Testis (tissue), 3 donors: Measurements from ENCODE around the gene SAMD7. TPM values are rescaled to one million over a fixed set of nuclear protein-coding genes. Genes with fewer than 3 reads are reported as not detected.

ENCODE experiments used
- DNase-seq: peaks from one replicate; pipeline ENCODE4 v3.0.0-alpha.2; 2019
- H3K27ac ChIP-seq, 2 donors: fragments of 200-600 bp; sonication (generic); one replicate each; pipeline ENCODE4 v1.5.1; 2019
- H3K27me3 ChIP-seq: fragments of 200-600 bp; sonication (generic); one replicate; pipeline ENCODE4 v1.5.1; 2019
- H3K36me3 ChIP-seq: fragments of 200-600 bp; sonication (generic); one replicate; pipeline ENCODE4 v1.5.1; 2017; ENCODE audit warnings: low read depth; ENCODE audit errors: missing control alignments
- H3K4me1 ChIP-seq: fragments of 200-600 bp; sonication (generic); one replicate; pipeline ENCODE4 v1.5.1; 2019
- H3K4me3 ChIP-seq, 2 donors: fragments of 200-600 bp; sonication (generic); one replicate each; pipeline ENCODE4 v1.5.1; 2017 to 2019
- H3K9me3 ChIP-seq: fragments of 200-600 bp; sonication (generic); one replicate; pipeline ENCODE4 v1.5.1; 2017
- POLR2A ChIP-seq: fragments of 450-650 bp; IDR thresholded peaks from one replicate; pipeline ENCODE4 v1.6.1; 2017; ENCODE audit warnings: antibody characterized with exemption, mild to moderate bottlenecking, moderate library complexity
- WGBS, 2 donors: methylation state at CpG; one replicate each; pipeline ENCODE4 v1.1.5; 2018; 5-methylcytosine and 5-hydroxymethylcytosine counted together
- intact Hi-C: fragments of 100-400 bp; cut with DNase I; formaldehyde crosslinking; loops from one replicate; pipeline ENCODE4 v1.15.1; 2023; ENCODE audit warnings: low total_unique reads
- polyA plus RNA-seq: library from polyadenylated mRNA; stranded (reverse); fragments of 350-450 nt; fragmentation: Illumina TruSeq; extraction: RNeasy Lipid Tissue Mini Kit (QIAGEN cat#74804); gene quantifications from one replicate; pipeline ENCODE4 v1.2.3, GENCODE V29; 2014; ENCODE audit warnings: low read depth, low replicate concordance; ENCODE audit not compliant: insufficient read depth
- total RNA-seq, 2 donors: library from RNA; depleted of rRNA; stranded (reverse); fragments of >200 nt; gene quantifications; one replicate each; pipeline ENCODE4 v1.2.3, GENCODE V29; 2016
- TF ChIP-seq, protein P1 (sequence below), 3 experiments: fragments of 450-650 bp in 2 of 3; fragments of 200-600 bp in 1 of 3; sonication (generic) in 1 of 3; IDR thresholded peaks; one replicate each; pipeline ENCODE4 v1.5.1; 2016 to 2019; ENCODE audit warnings: antibody characterized with exemption in 3 of 3, mild to moderate bottlenecking in 2 of 3, moderate library complexity in 1 of 3

The SAMD7 gene
- total and polyA plus RNA-seq, 3 donors from 2014 or later, result 0.25 to 0.68 TPM; not detected in 1

DNA sequence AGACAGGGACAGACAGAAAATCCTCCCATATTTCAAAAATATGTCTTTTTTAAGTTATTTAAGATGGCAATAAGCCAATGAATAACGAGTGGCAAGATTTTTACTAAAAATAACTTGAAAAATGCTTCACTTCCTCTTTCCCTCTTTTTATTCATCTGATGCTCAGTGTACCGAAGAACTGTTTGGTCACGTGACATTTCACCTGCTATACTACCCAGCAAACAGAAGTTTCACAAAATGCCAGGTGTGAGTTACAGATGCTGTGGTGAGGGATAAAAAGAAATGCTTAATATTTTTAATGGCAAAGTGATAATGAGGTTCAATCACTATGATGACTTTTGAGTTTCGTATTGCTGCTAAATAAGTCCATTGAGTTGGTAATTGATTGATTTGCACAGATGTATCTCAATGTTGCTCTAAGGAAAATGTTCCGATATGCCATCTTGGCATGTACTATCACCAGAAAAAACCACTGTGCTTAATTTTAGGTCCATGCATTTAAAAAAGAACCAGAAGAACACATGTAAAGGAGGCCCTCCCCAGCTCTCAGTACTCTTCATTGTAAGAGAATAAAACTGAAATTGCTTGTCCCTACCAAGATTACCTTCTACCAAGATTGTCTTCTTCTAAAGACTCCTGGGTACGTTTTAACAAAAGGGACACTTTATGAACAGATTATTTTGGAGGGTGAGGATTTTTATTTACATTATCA, 29.3 kb downstream of the SAMD7 start:
- no peak overlapping the region for H3K4me3 ChIP-seq
- no peaks in the 10 kb centered on the region for H3K4me1 ChIP-seq
- DNase-seq, result no peak
- H3K27ac ChIP-seq, result no peak overlapping the region
- no peaks in the 10 kb centered on the region for H3K9me3 ChIP-seq
- WGBS, 2 donors, result 72 to 79% methylated on average over 6 of the region's 6 CpGs
- TF ChIP-seq POLR2A, result no peak
- TF ChIP-seq, protein P1, sequence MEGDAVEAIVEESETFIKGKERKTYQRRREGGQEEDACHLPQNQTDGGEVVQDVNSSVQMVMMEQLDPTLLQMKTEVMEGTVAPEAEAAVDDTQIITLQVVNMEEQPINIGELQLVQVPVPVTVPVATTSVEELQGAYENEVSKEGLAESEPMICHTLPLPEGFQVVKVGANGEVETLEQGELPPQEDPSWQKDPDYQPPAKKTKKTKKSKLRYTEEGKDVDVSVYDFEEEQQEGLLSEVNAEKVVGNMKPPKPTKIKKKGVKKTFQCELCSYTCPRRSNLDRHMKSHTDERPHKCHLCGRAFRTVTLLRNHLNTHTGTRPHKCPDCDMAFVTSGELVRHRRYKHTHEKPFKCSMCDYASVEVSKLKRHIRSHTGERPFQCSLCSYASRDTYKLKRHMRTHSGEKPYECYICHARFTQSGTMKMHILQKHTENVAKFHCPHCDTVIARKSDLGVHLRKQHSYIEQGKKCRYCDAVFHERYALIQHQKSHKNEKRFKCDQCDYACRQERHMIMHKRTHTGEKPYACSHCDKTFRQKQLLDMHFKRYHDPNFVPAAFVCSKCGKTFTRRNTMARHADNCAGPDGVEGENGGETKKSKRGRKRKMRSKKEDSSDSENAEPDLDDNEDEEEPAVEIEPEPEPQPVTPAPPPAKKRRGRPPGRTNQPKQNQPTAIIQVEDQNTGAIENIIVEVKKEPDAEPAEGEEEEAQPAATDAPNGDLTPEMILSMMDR (IDR thresholded peaks at IDR 0.05), result no peak
- intact Hi-C loops, result no loop called here
- H3K36me3 ChIP-seq, result no peaks in the 10 kb centered on the region
- no peaks in the 10 kb centered on the region for H3K27me3 ChIP-seq

DNA sequence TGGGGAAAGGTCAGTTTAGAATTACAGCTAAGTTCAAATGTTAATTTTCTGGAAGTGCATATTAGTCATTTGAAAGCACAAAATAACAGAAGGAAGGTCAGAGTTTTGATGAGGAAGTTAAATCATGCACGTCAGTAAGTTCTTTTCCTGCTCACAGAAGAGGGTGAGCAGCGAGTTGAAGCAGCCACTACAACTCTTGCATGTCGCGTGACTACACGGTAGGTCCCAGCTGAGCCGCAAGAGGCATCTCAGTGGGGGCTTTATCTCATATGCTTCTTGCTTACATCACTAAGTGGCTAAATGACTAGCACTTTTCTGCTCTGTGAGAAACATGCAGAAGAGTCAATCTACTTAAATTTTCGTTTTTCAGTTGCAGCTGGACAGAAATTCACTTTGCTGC, 33.9 kb downstream of the SAMD7 start:
- no peaks in the 10 kb centered on the region for H3K27me3 ChIP-seq
- peak; percentile 30 for DNase-seq
- H3K4me3 ChIP-seq, result no peak overlapping the region
- intact Hi-C loops, result no loop called here
- WGBS, 2 donors, result 58 to 70% methylated on average over 7 of the region's 7 CpGs
- no peaks in the 10 kb centered on the region for H3K4me1 ChIP-seq
- H3K27ac ChIP-seq, result no peak overlapping the region
- H3K36me3 ChIP-seq, result no peaks in the 10 kb centered on the region
- no peaks in the 10 kb centered on the region for H3K9me3 ChIP-seq
- TF ChIP-seq POLR2A, result no peak
- TF ChIP-seq, protein P1 (IDR thresholded peaks at IDR 0.05), result no peak

DNA sequence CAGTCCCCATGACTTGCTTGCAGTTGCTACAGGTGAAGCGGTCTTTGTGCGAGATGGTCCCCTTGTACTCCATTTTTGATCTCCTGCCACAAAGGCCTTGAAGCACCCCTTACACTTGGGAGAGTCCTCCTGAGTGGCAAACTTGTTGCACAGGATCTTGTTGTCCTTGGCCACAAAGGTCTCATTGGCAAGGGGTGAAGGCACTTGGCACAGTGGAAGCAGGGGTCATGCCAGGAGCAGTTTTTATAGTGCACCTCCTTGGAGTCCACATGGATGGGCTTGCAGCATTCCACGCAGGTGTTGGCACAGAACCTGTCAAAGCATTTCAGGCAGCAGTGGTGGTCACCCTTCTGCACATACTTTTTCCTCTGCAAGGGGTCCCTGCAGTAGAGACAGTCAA, 35.0 kb downstream of the SAMD7 start:
- Histone ChIP-seq H3K36me3 (no peaks in the 10 kb centered on the region), H3K27me3 (no peaks in the 10 kb centered on the region), H3K9me3 (no peaks in the 10 kb centered on the region), H3K4me3 (no peak overlapping the region), H3K27ac (no peak overlapping the region), H3K4me1 (no peaks in the 10 kb centered on the region)
- WGBS, 2 donors, result 67 to 92% methylated on average over 1 to 3 of the region's 3 CpGs
- TF ChIP-seq POLR2A, result no peak
- TF ChIP-seq, protein P1 (IDR thresholded peaks at IDR 0.05), result no peak
- intact Hi-C loops, result no loop called here
- DNase-seq, result no peak

DNA sequence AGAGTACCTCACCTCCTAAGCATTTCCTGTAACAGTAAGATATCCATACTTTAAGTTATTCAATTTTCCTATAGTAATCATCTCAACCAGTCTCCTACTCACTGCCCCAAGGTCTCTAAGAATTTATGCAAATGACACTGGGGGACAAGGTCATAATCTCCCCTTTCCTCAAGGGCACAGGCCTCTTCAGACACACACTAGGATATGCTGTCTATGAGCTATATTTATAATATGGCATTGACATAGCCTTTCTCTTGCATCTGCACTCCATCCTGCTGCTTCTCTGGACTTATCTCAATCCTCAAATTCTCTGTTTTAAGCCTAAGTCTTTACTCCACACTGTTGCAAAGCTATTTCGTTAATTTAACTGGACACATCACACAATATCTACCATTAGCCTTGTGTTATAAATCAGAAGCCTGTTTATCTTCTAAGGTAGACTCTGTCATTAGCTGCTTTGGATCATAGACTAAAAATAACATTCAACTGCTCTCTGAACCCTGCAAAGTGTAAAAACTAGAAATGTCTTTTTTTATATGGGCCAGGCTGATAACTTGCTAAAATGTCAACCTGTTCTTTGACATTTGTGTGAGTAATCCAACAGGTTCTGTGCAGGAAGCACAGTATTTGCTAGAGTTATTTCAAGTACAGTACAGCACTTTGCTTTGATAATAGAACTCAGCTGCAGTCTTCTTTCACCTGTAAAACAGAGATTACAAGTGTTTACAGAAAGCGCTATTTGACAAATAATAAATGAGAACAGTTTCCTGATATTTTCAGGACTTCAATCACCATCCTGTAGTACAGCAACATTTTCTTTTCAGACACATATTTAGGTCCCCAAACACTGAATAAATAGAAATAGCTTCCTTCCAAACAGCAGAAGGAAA, 37.4 kb downstream of the SAMD7 start:
- H3K27me3 ChIP-seq, result no peaks in the 10 kb centered on the region
- no peak for DNase-seq
- H3K9me3 ChIP-seq, result no peaks in the 10 kb centered on the region
- TF ChIP-seq, protein P1 (IDR thresholded peaks at IDR 0.05), result no peak
- TF ChIP-seq POLR2A, result no peak
- WGBS, 2 donors, result 66 to 67% methylated on average over 2 of the region's 2 CpGs
- no peaks in the 10 kb centered on the region for H3K4me1 ChIP-seq
- no peaks in the 10 kb centered on the region for H3K36me3 ChIP-seq
- H3K4me3 ChIP-seq, result no peak overlapping the region
- intact Hi-C loops, result no loop called here
- H3K27ac ChIP-seq, result no peak overlapping the region
